Hepatocyte (in vitro differentiated cells): ENCODE results near the gene FLYWCH1.
"Not testable (repeated sequence)": the region's sequence is repeated elsewhere in the genome, so short reads cannot be mapped to it uniquely, and the experiment has no call there.

Experiments used
- CTCF ChIP-seq: fragments of 200-600 bp; sonication (generic); IDR thresholded peaks from 2 replicates; pipeline ENCODE4 v1.5.1; 2016; ENCODE audit warnings: antibody characterized with exemption, mild to moderate bottlenecking; ENCODE audit not compliant: poor library complexity
- EZH2 ChIP-seq: fragments of 200-600 bp; sonication (generic); IDR thresholded peaks from 2 replicates; pipeline ENCODE4 v1.6.1; 2016; ENCODE audit warnings: antibody characterized with exemption, mild to moderate bottlenecking, borderline replicate concordance

- not testable (repeated sequence) for TF ChIP-seq CTCF, EZH2
Measured at GRCh38 chr16:2931231-2931914, 19.6 kb downstream of the FLYWCH1 start.
